T-helper 2 cell (primary cell): ENCODE measurements around the gene APC2.
"Not testable (repeated sequence)": the region's sequence is repeated elsewhere in the genome, so short reads cannot be mapped to it uniquely, and the experiment has no call there.

Experiments used
- DNase-seq, 5 experiments: peaks; one replicate each; pipeline versions ENCODE4 v3.0.0 to v3.0.0-alpha.2; 2012 to 2022

Gene APC2

DNA sequence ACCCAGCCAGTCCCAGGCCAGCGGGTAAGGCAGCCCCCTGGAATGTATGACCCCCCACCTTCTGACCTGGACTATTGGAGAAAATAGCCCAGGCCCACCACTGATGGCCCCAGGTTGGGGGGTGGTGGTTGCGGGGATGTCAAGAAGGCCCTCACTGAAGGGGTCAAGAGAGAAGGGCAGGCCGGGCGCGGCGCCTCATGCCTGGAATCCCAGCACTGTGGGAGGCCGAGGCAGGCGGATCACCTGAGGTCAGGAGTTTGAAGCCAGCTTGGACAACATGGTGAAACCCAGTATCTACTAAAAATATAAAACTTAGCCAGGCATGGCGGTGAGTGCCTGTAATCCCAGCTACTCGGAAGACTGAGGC lies 64.4 kb downstream of the APC2 start:
- DNase-seq = no peak

DNA sequence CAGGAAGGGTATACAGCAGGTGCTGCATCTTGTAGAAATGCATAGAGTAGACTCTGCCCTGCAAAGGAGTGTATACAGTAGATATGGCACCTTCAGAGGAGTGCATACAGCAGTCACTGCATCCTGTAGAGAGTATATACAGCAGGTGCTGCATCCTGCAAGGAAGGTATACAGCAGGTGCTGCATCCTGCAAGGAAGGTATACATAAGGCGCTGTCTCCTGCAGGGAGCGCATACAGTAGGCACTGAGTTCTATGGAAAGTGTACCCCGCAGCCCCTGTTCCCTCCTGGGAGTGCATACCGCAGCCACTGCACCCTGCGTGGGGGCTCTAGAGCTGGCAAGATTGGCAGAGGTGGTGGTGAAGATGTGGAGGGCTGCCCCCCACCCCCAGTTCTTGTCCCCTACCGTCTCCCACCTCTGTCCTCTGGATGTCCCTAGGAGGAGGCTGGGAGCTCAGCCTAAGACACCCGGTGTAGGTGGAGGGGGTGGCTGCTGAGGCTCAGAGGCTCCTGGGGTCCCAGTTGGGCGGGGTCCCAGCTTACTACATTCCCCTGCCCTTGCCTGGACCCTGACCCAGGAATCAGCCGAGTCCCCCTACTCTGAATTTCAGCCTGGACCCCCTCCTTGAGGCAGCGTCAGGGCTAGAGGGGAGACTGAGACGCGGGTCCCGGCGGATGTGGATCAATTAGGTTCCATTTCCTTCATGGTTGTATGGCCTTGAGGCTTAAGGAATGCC lies 65.2 kb downstream of the APC2 start:
- no peak for DNase-seq

DNA sequence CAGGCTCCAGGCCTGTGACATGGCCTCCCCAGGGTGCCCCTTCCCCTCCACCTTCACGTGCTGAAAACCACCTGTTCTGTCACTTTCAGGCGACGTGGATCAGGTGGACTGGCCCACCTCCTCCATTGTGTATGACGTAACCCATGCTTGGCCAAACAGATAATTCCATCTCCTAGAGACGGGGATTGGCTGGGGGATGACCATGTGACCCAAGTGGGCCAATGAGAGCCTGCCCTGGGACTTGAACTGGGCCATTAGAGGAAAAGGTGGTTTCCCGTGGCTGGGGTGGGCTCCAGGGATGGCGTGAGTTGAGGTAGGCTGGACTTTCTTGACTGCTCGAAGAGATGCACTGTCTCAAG lies 66.5 kb downstream of the APC2 start:
- DNase-seq = no peak

DNA sequence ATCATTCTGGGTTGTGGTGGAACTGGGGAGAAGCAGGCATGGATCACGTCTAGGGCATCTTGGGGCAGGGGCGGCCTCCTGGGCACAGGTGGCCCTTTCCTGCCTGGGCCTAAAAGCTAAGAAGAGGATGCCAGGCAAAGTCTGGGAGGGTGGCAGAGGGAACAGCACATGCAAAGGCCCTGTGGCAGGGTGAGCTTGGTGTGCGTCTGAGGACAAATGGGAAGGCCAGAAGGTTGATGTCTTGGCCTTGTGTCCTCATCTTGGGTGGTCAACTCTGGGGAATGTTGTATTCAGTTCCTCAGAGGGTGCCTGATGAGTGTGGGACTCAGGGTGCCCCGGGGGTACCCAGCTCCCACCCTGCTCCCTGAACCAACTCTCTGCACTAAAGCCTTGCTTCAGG lies 68.5 kb downstream of the APC2 start:
- DNase-seq = no peak

DNA sequence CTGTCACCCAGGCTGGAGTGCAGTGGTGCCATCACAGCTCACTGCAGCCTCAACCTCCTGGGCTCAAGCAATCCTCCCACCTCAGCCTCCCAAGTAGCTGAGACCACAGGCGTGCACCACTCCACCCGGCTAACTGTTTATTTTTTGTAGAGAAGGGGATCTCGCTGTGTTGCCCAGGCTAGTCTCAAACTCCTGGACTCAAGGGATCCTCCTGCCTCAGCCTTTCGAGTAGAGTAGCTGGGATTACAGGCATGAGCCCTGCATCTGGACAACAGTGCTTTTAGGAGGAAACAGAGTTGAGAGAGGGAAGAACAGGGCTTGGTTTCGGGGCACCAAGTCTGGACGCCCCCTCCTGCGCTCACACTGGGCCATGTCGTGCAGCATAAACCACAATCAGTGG lies 69.9 kb downstream of the APC2 start:
- DNase-seq = not testable (repeated sequence)

DNA sequence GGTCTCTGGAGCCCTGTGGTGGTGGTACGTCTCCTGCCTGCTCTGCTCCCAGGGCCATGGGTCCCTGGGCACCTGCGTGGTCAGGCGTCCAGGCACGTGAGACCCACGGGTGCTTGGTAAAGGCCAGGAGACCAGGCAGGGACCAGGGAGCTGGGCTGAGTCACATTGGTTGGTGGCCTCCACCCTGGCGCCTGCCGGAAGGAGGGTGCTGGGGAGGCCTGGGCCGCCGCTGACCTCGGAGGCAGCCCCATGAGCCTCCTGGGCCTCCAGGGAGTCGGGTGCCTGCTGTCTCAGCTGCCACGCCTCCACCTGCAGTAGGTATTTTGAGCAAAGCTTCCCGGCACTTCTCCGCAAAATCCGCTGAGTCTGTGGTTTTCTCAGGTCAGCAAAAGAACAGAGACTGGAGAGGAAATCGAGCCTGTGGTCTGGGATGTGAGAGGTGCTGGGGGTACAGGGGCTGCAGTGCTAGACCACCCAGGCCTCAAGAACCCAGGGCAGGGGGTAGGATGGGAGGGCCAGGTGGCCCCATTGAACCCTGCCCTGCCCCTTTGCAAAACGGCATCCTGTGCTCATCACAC lies 70.4 kb downstream of the APC2 start:
- no peak for DNase-seq

DNA sequence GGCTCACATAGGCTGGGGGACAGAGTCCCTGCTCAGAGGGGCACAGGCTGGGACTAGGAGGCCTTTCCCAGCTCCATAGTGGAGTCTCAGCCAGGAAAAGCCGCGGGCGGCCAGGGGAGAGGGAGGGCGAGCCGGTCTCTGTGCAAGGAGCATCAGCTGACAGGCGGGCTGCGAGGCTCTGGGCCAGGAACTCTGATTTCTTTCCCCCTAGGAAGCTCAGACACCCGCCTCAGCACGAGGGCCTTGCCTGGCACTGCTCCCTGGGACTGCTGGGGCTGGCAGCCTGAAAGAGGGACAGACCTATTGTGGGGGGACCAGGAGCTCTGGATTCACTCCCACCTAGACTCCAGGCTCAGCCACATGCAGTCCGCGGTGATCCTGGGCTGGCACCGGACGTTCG lies 71.7 kb downstream of the APC2 start:
- DNase-seq = no peak

DNA sequence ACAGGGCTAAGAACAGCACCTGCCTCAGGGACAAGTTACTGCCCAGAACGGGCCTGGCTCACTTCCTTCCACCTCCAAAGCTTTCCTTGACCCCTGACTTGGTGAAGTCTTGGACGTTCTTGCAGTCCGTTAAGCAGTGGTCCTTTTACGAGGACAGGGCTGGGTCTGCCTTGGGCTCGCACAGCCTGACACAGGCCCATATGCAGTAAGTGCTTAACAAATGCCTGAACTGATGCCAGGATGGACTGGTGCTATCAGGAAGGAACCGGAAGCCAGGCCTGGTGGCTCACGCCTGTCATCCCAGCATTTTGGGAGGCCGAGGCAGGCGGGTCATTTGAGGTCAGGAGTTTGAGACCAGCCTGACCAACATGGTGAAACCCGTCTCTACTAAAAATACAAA lies 72.1 kb downstream of the APC2 start:
- DNase-seq = no peak

DNA sequence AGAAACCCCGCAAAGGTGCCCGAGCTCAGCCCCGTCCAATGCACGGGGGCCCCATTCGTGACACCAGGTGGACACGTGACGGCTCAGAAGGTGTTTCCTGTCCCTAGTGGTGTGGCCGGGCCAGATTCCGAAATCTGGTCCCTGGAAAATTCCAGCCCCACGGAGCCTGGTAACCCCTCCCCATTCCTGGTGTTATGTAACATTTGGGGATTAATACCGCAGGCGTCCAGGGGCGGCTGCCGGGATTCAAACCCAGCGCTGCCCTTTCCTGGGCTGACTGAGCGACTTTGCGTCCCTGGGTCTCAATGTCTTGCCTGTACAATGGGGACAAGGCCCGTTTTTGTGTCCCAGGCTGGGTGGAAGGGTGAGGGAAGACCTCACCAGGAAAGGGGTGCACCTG lies 72.9 kb downstream of the APC2 start:
- DNase-seq = no peak
